Caco-2 (cell line): ENCODE measurements around the gene SLC9A3. TPM values are rescaled to one million over a fixed set of nuclear protein-coding genes. Genes with fewer than 3 reads are reported as not detected.

Experiments used
- BruUV-seq: library from RNA; stranded (reverse); fragments of 400-500 nt; replicated peaks from 2 replicates; lab custom pipeline; 2021; lab: Mats Ljungman, UMichigan
- CTCF ChIA-PET: fragments of 300-600 bp; sonication (Branson Sonifier 250); formaldehyde crosslinking; loops from one replicate; lab custom pipeline; 2022; ENCODE audit warnings: antibody characterized with exemption; lab: Charles Lee
- POLR2A ChIA-PET: fragments of 300-600 bp; sonication (Branson Sonifier 250); formaldehyde crosslinking; loops from one replicate; lab custom pipeline; 2022; ENCODE audit warnings: antibody characterized with exemption; lab: Charles Lee
- DNase-seq, 2 experiments: peaks; one replicate each; pipeline versions ENCODE4 v3.0.0 to v3.0.0-alpha.2; 2020 to 2022
- H3K27me3 ChIP-seq: replicated peaks from 2 replicates; pipeline ENCODE4 v1.6.0; 2011; ENCODE audit warnings: low read length; ENCODE audit not compliant: control insufficient read depth, insufficient read depth
- H3K36me3 ChIP-seq: 2 replicates; pipeline ENCODE4 v1.5.1; 2011; ENCODE audit warnings: low read length; ENCODE audit not compliant: control insufficient read depth, insufficient read depth
- H3K4me1 ChIP-seq: fragments of 250-450 bp; sonication (Bioruptor Pico); 2 replicates; pipeline ENCODE4 v1.5.1; 2020; ENCODE audit warnings: mild to moderate bottlenecking
- H3K4me3 ChIP-seq: 2 replicates; pipeline ENCODE4 v1.5.1; 2011; ENCODE audit warnings: low read depth, mild to moderate bottlenecking, control low read depth, low read length
- H3K9me3 ChIP-seq: fragments of 250-450 bp; sonication (Bioruptor Pico); 2 replicates; pipeline ENCODE4 v1.5.1; 2020; ENCODE audit warnings: mild to moderate bottlenecking, moderate library complexity
- H3K27ac Mint-ChIP-seq: one replicate; pipeline ENCODE4 v1.8.0; 2022; ENCODE audit warnings: mixed read lengths; ENCODE audit not compliant: unreplicated experiment
- H3K27me3 Mint-ChIP-seq: one replicate; pipeline ENCODE4 v1.8.0; 2022; ENCODE audit warnings: mixed read lengths; ENCODE audit not compliant: insufficient read depth, unreplicated experiment
- H3K36me3 Mint-ChIP-seq: one replicate; pipeline ENCODE4 v1.8.0; 2022; ENCODE audit warnings: mild to moderate bottlenecking, mixed read lengths; ENCODE audit not compliant: insufficient read depth, unreplicated experiment
- H3K4me1 Mint-ChIP-seq: one replicate; pipeline ENCODE4 v1.8.0; 2022; ENCODE audit warnings: low read depth, mixed read lengths; ENCODE audit not compliant: unreplicated experiment
- H3K4me3 Mint-ChIP-seq: one replicate; pipeline ENCODE4 v1.8.0; 2022; ENCODE audit warnings: mild to moderate bottlenecking, moderate library complexity, mixed read lengths; ENCODE audit not compliant: unreplicated experiment
- H3K9me3 Mint-ChIP-seq: one replicate; pipeline ENCODE4 v1.8.0; 2022; ENCODE audit warnings: mixed read lengths; ENCODE audit not compliant: unreplicated experiment
- CTCF ChIP-seq, 2 experiments: fragments of 200-600 bp in 1 of 2; IDR thresholded peaks; 1 replicate in 1 of 2; 2 replicates in 1 of 2; pipeline versions ENCODE4 v1.5.1 to v1.8.0; 2011 to 2022; ENCODE audit warnings: antibody characterized with exemption in 1 of 2, control low read depth in 1 of 2, inconsistent platforms in 1 of 2, low read depth in 1 of 2, low read length in 1 of 2, mild to moderate bottlenecking in 1 of 2, moderate library complexity in 1 of 2; ENCODE audit not compliant: insufficient read depth in 1 of 2, severe bottlenecking in 1 of 2, unreplicated experiment in 1 of 2
- intact Hi-C: fragments of 100-400 bp; cut with micrococcal nuclease; formaldehyde crosslinking; loops from one replicate; pipeline ENCODE4 v1.10.0; 2022; ENCODE audit not compliant: unreplicated experiment
- total RNA-seq: library from RNA; stranded (reverse); gene quantifications from 2 replicates; pipeline ENCODE4 v1.2.3, GENCODE V29; 2022

Gene SLC9A3
- total RNA-seq, 1 experiment from 2014 or later: 3.4 TPM

- Mint-ChIP-seq H3K36me3 (no peaks in the 10 kb centered on the region), H3K27me3 (peaks cover 4% of the 10 kb centered on the region), H3K4me1 (no peaks in the 10 kb centered on the region), H3K9me3 (peaks cover 18% of the 10 kb centered on the region), H3K4me3 (no peak overlapping the region), H3K27ac (no peak overlapping the region)
- DNase-seq: no peak
- TF ChIP-seq CTCF (IDR thresholded peaks at IDR 0.05; ENCODE audit: insufficient read depth in 1 of 2, low read depth in 1 of 2, low read length in 1 of 2, severe bottlenecking in 1 of 2, unreplicated experiment in 1 of 2): no peak
- Histone ChIP-seq H3K36me3 (no peaks in the 10 kb centered on the region), H3K4me3 (no peak overlapping the region), H3K27me3 (no peaks in the 10 kb centered on the region), H3K4me1 (no peaks in the 10 kb centered on the region), H3K9me3 (no peaks in the 10 kb centered on the region; the same call in 1 of the 2 replicates)
- intact Hi-C loops: no loop called here
- ChIA-PET CTCF (interaction anchor here (0.5 kb wide), 1 partner anchor 168 kb away, joined by 3 read pairs; no protein-coding TSS in a partner anchor), POLR2A (no interaction called here)
- no TSS peak for BruUV-seq
These were observed 46.2 kb upstream of the SLC9A3 start for GRCh38 chr5:570446-570845.

GRCh38 chr5:569868-570361, 45.7 kb upstream of the SLC9A3 start:
- POLR2A ChIA-PET: no interaction called here
- Mint-ChIP-seq H3K27me3 (peaks cover 4% of the 10 kb centered on the region), H3K27ac (no peak overlapping the region), H3K4me1 (no peaks in the 10 kb centered on the region), H3K36me3 (no peaks in the 10 kb centered on the region), H3K4me3 (no peak overlapping the region), H3K9me3 (peaks cover 13% of the 10 kb centered on the region)
- Histone ChIP-seq H3K27me3 (no peaks in the 10 kb centered on the region), H3K4me1 (no peaks in the 10 kb centered on the region), H3K4me3 (no peak overlapping the region), H3K9me3 (no peaks in the 10 kb centered on the region; the same call in 1 of the 2 replicates), H3K36me3 (no peaks in the 10 kb centered on the region)
- intact Hi-C loops: no loop called here
- BruUV-seq: no TSS peak
- no peak for TF ChIP-seq CTCF (IDR thresholded peaks at IDR 0.05; ENCODE audit: insufficient read depth in 1 of 2, low read depth in 1 of 2, low read length in 1 of 2, severe bottlenecking in 1 of 2, unreplicated experiment in 1 of 2)
- CTCF ChIA-PET: no interaction called here
- DNase-seq: peak in 1 of 2 experiments; percentile 21

GRCh38 chr5:569358-569867, 45.2 kb upstream of the SLC9A3 start:
- H3K27me3 ChIP-seq: no peaks in the 10 kb centered on the region

More at GRCh38 chr5:569358-569867, 45.2 kb upstream of the SLC9A3 start:
- H3K27ac Mint-ChIP-seq: no peak overlapping the region
- H3K36me3 Mint-ChIP-seq: no peaks in the 10 kb centered on the region
- no TSS peak for BruUV-seq
- no peaks in the 10 kb centered on the region for H3K36me3 ChIP-seq
- intact Hi-C loops: no loop called here
- CTCF ChIA-PET: no interaction called here
- no peak for TF ChIP-seq CTCF (IDR thresholded peaks at IDR 0.05; ENCODE audit: insufficient read depth in 1 of 2, low read depth in 1 of 2, low read length in 1 of 2, severe bottlenecking in 1 of 2, unreplicated experiment in 1 of 2)
- H3K9me3 ChIP-seq: no peaks in the 10 kb centered on the region; the same call in 1 of the 2 replicates
- no peaks in the 10 kb centered on the region for H3K4me1 Mint-ChIP-seq
- peaks cover 4% of the 10 kb centered on the region for H3K27me3 Mint-ChIP-seq
- no peaks in the 10 kb centered on the region for H3K4me1 ChIP-seq
- H3K4me3 ChIP-seq: no peak overlapping the region
- peak in 1 of 2 experiments; percentile 18 for DNase-seq
- peaks cover 12% of the 10 kb centered on the region for H3K9me3 Mint-ChIP-seq
- POLR2A ChIA-PET: no interaction called here
- H3K4me3 Mint-ChIP-seq: no peak overlapping the region
